HepG2 (cell line): ENCODE measurements around the gene CDK14. TPM values are rescaled to one million over a fixed set of nuclear protein-coding genes. Genes with fewer than 3 reads are reported as not detected.

ENCODE experiments used
- PHF8 ChIP-seq: sonication (generic); formaldehyde crosslinking; IDR thresholded peaks from 2 replicates; pipeline ENCODE4 v1.5.0; 2020; ENCODE audit warnings: missing genetic modification reagents
- TRIM24 ChIP-seq: sonication (generic); formaldehyde crosslinking; IDR thresholded peaks from 2 replicates; pipeline ENCODE4 v1.8.0; 2022; ENCODE audit warnings: mild to moderate bottlenecking, missing genetic modification reagents
- TSC22D2 ChIP-seq: sonication (generic); formaldehyde crosslinking; IDR thresholded peaks from 2 replicates; pipeline ENCODE4 v1.5.1; 2020; ENCODE audit warnings: missing genetic modification reagents, mild to moderate bottlenecking, borderline replicate concordance
- ZNF318 ChIP-seq: sonication (generic); formaldehyde crosslinking; IDR thresholded peaks from 2 replicates; pipeline ENCODE4 v1.4.0; 2020; ENCODE audit warnings: mild to moderate bottlenecking, missing genetic modification reagents
- ZNF343 ChIP-seq: sonication (generic); formaldehyde crosslinking; IDR thresholded peaks from 2 replicates; pipeline ENCODE4 v1.4.0; 2020; ENCODE audit warnings: mild to moderate bottlenecking, missing genetic modification reagents
- ZNF407 ChIP-seq: sonication (generic); formaldehyde crosslinking; IDR thresholded peaks from one replicate; pipeline ENCODE4 v1.5.1; 2020; ENCODE audit warnings: mild to moderate bottlenecking, missing genetic modification reagents; ENCODE audit errors: not compliant biosample characterization
- ZNF607 ChIP-seq: sonication (generic); formaldehyde crosslinking; IDR thresholded peaks from 2 replicates; pipeline ENCODE4 v1.5.1; 2020; ENCODE audit warnings: missing genetic modification reagents, mild to moderate bottlenecking, borderline replicate concordance
- ZNF766 ChIP-seq: sonication (generic); formaldehyde crosslinking; IDR thresholded peaks from 2 replicates; pipeline ENCODE4 v1.5.0; 2020; ENCODE audit warnings: missing genetic modification reagents, borderline replicate concordance
- polyA plus RNA-seq, 8 experiments: library from polyadenylated mRNA; depleted of rRNA in 3 of 8; stranded (reverse) in 7 of 8; unstranded in 1 of 8; fragments of >200 nt; fragmentation: Illumina TruSeq in 4 of 8; extraction: Trizol in 4 of 8; gene quantifications; 2 replicates each; pipeline versions ENCODE4 v1.2.1 to v1.2.3, GENCODE V29; 2011 to 2016; ENCODE audit warnings: low read depth in 4 of 8, missing spikeins in 1 of 8, mixed read lengths in 1 of 8; ENCODE audit not compliant: insufficient read depth in 1 of 8
- total RNA-seq, 5 experiments: library from RNA; depleted of rRNA; stranded (reverse); fragments of >200 nt; fragmentation: Illumina TruSeq; extraction: Trizol; gene quantifications; 2 replicates each; pipeline ENCODE4 v1.2.3, GENCODE V29; 2016; ENCODE audit warnings: low read depth in 1 of 5
- TF ChIP-seq, protein P1 (sequence below): conservative IDR thresholded peaks from 2 replicates; pipeline ENCODE4 v1.6.1; 2018; ENCODE audit warnings: missing genetic modification reagents

Gene CDK14
- total and polyA plus RNA-seq, 2 of the 13 experiments (the other 11 are each of a cell fraction or from before 2014, with no cell fraction given): 0.26 to 0.71 TPM

GRCh38 chr7:91088691-91089090 lies 492.6 kb downstream of the CDK14 start (continued):
- TF ChIP-seq, protein P1, sequence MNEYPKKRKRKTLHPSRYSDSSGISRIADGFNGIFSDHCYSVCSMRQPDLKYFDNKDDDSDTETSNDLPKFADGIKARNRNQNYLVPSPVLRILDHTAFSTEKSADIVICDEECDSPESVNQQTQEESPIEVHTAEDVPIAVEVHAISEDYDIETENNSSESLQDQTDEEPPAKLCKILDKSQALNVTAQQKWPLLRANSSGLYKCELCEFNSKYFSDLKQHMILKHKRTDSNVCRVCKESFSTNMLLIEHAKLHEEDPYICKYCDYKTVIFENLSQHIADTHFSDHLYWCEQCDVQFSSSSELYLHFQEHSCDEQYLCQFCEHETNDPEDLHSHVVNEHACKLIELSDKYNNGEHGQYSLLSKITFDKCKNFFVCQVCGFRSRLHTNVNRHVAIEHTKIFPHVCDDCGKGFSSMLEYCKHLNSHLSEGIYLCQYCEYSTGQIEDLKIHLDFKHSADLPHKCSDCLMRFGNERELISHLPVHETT (CRISPR knock-in tag): no peak
- TF ChIP-seq ZNF343 (no peak), ZNF607 (CRISPR knock-in tag) (no peak), ZNF766 (CRISPR knock-in tag) (no peak), PHF8 (CRISPR knock-in tag) (no peak), ZNF318 (CRISPR knock-in tag) (no peak), ZNF407 (CRISPR knock-in tag) (no peak), TSC22D2 (CRISPR knock-in tag) (no peak), TRIM24 (no peak)
